GM23248 (cell line): ENCODE measurements around the gene PCDHGC4.

ENCODE experiments used
- EZH2 ChIP-seq: fragments of 200-600 bp; sonication (generic); IDR thresholded peaks from 2 replicates; pipeline ENCODE4 v1.6.1; 2018; ENCODE audit warnings: antibody characterized with exemption, mild to moderate bottlenecking; ENCODE audit not compliant: insufficient read depth, poor library complexity, severe bottlenecking
- EZH2phosphoT487 ChIP-seq: fragments of 200-600 bp; sonication (generic); IDR thresholded peaks from 2 replicates; pipeline ENCODE4 v1.6.1; 2018; ENCODE audit warnings: antibody characterized with exemption, moderate library complexity, mild to moderate bottlenecking, low read depth; ENCODE audit not compliant: insufficient read depth

DNA sequence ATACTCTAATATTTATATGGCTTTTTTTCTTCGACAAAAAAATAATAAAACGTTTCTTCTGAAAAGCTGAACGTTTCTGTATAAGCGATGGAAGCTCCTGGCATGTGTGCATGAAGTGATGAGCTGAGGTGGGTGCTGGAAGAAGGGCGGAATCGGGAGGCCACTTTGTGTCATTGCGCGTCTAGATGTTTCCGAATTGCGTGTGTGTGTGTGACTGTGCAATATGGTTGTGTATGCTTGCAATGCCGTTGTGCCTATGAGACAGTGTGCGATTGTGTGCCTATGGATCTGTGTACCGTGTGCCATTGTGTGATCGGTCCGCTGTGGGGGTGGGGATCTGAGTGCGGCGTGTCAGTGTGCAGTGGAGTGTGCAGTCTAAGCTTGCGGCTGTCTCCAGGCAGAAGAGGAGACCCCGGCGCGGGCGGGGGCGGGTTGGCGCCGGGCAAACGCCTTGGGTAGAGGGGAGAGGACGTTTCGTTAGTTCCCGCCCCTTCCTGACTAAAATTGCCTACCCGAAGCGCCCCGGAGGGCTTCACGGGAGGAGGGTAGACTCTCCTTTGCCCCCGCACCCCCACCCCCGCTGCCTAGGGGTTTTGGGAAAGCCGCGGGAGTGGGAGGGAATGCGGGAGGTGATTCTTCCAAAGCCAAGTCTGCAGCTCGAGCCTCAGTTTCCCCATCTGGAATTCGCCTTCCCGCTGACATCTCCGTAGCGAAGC lies 28.2 kb downstream of the PCDHGC4 start:
- TF ChIP-seq EZH2 = no peak
- TF ChIP-seq EZH2phosphoT487 = no peak
